LoVo (cell line): ENCODE data around the gene ARHGEF38.

ENCODE experiments used
- DNase-seq: peaks from one replicate; pipeline ENCODE4 v3.0.0-alpha.2; 2016; ENCODE audit warnings: low spot score

Gene ARHGEF38, protein sequence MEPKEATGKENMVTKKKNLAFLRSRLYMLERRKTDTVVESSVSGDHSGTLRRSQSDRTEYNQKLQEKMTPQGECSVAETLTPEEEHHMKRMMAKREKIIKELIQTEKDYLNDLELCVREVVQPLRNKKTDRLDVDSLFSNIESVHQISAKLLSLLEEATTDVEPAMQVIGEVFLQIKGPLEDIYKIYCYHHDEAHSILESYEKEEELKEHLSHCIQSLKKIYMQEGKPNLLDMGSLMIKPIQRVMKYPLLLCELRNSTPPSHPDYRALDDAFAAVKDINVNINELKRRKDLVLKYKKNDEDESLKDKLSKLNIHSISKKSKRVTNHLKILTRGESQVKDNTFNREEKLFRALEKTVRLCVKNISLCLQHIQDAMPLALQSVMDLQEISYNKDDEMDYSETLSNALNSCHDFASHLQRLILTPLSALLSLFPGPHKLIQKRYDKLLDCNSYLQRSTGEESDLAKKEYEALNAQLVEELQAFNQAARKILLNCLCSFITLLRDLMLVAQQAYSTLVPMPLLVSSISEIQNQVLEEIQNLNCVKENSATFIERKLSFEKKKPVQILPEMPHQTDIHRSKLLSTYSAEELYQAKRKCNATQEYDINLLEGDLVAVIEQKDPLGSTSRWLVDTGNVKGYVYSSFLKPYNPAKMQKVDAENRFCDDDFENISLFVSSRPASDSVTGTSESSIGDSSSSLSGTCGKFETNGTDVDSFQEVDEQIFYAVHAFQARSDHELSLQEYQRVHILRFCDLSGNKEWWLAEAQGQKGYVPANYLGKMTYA

DNA sequence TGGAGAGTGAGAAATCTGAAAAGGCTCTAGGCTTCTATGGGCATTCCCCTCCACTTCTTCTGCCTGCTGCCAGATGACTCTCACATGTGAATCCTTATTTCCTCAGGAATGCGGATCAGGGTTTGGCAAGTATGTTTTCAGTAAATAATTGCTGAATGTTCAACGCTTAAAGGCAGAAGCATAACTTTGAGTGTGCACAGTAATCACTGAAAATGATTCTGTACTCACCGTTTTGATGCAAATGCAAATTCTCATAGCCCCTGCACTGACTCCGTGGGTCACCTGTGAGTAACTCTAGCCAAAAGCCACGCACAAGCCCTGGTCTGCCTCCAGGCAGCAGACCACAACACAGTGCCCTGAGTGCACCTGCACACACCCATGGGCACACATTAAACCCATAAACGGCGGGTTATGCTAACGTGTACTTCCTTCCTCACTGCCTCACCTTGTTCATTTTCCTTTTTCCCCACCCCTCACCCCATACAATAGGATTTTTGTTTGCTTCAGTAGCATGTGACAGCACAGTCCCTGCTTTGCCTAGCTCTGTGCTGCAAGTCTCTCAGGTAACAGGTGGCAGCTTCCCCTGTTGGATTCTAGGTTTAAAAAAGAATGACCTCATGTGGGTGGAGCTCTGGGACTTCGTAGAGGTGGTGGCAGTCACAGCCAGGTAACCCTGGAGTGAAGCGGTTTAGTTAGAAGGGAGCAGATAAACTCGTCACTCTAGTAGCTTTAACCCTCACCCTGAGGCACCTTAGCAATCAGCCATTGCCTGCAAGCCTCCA is at the start of gene ARHGEF38:
TSS of gene ARHGEF38 (plus strand) at position 656 of the 782 bp plus-strand sequence. CDS start 146 bp downstream, outside the sequence.
- DNase-seq, result peak; percentile 82

DNA sequence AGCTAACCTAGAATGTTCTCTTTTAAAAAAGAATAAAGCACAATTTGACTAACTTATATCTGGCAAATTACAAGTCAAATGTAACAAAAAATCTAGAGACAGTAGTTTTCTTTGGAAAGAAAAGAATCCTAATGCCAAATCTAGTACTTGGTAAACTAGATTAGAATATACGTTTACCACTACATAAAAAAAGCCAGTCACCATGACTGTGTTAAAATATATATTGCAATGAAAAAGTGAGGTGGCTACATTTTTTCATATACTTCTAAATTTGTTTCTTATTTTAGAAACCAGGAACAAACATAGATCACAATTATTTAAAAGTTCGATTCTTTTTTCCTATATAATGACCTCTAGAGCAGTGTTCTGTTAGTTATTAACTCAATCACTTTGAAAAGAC is 48.9 kb upstream of the ARHGEF38 start:
- no peak for DNase-seq

DNA sequence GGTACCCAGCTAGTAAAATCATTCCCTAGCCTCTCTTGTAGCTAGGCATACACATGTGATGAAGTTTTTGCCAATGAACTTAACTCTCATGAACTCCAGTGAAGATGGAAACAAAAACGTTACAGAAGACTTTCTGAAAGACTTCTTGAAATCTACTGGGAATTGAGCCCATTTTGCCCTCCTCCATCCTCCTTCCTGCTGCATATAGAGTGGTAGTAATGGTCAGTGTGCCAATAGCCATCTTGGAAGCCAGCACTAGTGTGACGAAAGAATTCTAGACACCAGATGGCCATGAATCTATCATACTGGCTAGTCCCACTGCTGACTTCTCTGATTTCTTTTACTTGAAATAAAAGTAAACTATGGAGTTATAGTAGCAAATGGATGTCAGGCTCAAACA is 47.7 kb upstream of the ARHGEF38 start:
- DNase-seq, result no peak

DNA sequence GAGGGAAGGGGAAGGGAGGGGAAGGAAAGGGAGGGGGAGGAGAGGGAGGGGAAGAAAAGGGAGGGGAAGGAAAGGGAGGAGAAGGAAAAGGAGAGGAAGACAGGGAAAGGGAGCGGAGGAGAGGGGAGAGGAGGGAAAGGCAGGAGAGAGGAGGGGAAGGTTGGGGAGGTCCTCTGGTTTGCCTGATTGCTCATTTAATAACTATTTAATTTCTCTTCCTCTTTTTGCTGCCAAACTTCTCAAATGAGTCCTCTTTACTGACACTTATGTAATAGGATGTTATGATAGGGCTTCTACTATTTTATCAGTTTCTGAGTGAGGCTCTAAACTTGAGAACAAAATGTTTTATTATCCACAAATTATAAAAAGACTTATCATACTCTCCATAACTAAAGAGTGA is 43.1 kb upstream of the ARHGEF38 start:
- no peak for DNase-seq

DNA sequence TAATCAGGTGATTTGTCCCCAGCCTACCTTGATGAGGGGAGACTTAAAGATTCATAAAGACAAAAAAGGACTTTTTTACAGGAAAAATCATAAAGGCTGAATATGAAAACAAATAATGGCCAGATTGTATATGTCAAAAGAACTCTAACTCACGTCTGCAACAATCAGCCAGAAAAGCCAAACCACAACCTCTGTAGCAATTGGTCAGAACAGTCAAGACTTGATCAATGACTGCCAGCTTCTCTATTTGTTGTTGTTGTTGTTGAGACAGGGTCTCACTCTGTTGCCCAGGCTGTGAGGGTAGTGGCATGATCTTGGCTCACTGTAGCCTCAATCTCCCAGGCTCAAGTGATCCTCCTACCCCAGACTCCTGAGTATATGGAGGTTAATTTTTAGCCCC is 42.7 kb upstream of the ARHGEF38 start:
- no peak for DNase-seq

DNA sequence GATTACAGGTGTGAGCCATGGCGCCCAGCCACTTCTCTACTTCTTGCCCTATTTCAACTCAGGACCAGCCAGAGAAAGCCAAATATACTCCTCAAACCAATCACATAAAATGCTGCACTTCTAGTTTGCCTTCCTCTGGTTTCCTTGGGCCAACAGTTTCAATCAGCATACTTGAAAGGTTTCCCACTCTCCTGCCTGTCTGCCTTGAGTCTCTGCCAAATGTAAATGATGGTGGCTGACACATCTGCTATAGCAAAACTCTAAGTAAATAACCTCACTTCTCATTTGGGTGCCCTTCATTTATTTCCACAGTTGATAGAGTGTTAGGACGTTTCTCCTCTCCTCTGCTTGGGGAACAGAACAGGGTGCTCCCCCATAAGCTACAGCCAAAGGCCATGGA is 42.2 kb upstream of the ARHGEF38 start:
- DNase-seq, result no peak

DNA sequence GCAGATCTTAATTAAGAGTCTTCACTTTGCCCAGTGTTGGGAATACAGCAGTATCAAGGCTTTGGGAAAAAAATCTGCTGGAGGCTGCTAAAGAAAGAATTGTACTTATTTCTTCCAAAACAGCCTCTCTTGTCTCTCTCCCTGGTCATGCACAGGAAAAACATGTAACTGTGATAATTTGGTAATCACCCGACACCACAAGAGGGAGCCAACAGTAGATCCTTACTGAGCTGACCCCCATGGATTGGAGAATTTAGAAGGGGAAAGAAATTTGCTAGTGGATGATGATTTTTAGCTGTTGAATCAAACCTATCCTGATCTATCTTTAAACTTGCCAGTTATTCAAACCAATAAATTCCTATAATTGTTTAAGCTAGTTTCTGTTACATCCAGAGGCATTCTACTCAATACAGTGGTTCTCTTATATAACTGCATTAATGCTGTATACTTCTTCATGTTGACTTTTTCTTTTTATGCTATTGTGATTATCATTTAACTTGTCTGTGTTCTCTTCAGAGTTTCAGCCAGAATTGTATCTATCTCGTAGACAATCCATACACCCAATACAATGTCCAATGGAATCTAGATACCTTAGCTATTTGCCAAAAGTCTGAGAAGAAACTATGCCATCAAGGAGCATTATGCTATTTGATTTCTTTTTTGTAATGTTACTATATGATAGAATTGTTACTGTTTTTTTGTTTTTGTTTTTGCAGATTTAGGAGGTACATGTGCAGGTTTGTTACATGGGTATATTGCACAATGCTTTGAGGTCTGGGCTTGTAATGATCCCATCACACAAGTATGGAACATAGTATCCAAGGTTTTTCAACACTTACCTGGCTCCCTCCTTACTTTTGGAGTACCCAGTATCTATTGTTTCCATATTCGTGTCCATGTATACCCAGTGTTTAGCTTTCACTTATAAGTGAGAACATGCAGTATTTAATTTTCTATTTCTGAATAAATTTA is 31.3 kb upstream of the ARHGEF38 start:
- peak; percentile 52 for DNase-seq

DNA sequence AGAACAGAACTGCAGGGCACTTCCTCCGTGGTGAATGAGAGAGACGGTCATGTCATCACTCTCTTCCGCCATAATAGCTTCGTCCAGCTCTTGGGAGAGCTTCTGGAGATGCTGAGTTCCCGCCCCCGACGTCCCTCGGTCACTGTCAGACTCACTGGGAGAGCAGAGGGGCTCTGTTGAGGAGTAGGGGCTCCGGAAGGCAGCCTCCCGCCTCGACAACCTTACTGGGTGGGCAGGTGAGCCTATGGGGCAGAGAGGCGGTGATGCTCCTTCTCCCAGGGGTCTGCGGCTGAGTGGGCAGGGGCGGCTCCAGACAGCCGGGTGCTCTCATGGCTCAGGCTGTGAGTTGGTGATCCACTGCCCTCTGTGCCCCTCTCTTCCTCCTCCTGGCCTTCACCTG is 25.8 kb upstream of the ARHGEF38 start:
- no peak for DNase-seq

DNA sequence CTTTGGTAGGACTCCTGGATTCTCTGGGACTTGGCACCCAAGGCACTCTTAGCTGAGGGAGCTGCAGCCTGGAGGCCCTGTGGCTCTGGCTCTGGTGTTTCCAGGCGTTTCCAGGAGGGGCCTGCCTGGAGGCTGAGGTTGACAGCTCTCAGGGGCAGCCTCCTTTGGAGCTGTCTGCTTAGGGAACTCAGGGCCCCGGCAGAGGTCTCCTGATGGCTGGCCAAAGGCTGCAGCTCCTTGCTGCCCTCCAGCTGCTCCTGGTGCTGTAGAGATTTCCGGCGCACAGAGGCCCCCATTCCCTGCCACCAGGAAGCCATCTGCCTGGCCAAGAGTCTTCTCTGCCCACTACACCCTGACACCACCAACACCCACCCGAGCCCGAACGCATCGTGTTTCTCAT is 25.3 kb upstream of the ARHGEF38 start:
- DNase-seq, result no peak

DNA sequence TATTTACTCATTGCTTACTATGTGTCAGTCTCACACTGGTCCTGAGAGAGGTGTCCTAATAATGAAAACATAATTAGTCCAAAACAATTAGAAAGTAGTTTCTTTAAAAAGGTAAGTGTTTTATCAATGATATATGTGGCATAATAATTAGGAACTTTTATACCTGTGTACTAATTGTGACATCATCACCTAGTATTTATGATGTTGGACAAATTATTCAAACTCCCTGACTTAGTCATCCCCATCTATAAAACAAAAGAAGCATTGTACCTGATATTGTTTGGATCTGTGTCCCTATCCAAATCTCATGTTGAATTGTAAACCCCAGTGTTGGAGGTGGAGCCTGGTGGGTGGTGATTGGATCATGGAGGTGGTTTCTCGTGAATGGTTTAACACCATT is 15.8 kb upstream of the ARHGEF38 start:
- DNase-seq, result no peak

DNA sequence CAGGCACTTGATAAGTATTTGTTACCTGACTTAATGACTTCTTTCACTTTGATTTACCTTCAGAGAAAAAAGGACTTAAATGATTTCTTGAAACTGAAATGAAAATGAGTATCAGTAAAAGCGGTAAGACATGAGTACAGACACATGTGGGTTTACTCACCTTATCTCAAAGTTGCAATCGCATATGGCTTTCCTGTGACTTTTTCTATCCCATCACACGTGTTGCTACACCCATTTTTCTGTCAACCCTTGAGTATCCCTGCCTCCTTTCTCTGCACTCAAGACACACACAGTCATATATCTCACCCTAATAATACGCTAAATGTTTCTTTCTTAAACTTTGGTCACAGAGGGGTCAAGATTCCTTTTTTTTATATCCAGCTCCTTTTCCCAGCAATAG is 11.0 kb upstream of the ARHGEF38 start:
- DNase-seq, result no peak

DNA sequence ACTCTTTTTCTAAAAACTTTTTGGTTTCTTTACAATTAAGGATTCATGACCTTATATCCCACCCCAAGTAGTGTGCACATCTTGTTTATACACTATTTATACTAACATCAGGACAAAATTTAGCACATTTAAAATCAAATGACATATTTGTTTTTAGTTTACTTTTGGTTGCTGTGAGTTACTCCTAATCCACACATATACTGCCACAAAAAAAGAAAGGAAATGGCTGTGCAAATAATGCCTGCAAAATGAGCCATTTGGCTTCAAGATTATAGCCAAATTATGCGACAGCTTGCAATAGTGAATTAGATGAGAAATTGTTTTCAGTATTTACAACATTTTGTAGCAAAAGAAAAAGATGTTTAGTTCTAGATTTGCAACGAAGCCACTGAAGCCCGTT is 10.4 kb upstream of the ARHGEF38 start:
- DNase-seq, result no peak

DNA sequence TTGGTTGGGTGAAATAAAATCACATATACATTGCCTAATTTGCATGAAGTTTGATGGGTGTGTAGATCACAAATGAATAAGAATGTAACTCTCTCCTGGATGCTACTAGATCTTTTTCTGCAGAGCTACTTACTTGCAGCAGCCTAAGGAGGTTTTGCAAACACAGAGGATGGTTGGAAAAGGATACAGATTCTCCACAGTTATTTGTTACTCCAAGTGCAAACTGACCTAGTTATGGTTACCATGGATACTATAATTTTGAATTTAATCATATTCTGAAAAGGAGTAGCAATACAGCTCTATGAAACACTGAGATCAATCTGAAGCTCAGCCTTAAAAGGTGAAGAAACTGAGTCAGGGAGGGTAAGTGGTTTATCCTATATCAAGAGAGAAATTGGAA is 9.1 kb upstream of the ARHGEF38 start:
- DNase-seq, result no peak

DNA sequence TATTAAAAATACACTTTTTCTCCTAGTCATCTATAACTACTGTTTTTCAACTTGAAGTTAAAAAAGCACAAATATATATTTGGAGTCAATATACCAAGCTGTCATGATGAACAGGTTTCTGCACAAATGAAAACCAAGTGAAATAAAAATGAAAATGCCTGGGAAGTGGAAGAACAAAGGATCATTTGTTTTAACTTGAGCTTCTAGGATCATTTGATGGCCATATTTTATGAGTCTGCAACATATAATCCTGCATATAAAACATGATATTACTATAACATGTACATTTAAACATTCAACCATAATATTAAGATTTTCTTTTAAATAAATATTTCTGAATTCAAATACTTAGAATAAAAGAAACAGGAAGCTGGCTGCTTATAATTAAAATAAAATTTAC is 8.5 kb upstream of the ARHGEF38 start:
- DNase-seq, result no peak

DNA sequence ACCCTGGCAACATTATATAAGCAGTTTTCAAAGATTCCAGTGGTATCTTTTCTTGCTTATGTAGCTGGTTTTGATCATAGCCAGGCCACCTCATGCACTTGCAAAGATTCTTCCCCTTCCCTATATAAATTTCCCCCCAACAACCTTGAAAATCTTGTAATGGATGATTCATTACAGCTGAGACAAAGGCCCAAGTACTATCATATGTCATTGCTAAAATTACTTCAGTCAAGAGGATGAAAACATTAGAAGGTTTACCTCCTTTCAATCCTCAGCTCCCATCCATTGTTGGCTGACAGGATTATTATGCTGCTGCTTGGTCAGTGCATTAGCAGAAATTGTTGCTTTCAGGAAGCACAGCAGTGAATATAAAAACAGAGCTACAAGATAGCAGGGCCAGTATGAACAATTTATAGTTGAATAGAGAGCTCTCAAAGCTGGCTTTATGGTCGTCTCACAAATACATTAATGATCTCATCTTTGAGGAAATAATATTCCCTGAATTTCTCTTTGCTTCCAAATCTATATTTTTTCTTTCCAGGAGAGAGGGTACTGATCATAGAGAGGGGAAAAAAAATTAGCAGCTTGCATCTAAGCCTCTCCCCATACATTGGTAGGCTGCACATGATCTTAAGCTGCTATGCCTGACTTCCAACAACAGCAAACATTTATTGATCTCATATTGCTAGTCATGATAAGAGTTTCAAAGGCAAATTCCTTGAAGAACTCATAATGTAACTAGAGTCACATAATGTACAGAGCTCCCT is 7.7 kb upstream of the ARHGEF38 start:
- no peak for DNase-seq

DNA sequence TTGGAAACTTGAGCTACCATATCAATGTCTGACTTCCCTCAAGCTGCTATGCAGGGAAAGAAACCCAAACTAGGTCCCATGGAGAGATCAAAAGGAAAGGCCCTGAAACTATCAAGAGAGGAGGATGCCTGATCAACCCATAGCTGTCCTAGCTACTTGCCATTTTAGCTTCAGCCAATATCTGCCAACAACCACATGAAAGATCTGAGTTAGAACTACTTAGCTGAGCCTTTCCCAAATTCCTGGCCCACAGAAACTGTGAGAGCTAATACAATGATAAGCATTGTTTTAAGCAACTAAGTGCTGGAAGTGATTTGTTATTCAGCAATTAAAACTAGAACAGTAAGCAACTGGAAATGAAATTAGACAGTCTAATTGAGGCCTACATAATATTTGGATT is 6.3 kb upstream of the ARHGEF38 start:
- no peak for DNase-seq

DNA sequence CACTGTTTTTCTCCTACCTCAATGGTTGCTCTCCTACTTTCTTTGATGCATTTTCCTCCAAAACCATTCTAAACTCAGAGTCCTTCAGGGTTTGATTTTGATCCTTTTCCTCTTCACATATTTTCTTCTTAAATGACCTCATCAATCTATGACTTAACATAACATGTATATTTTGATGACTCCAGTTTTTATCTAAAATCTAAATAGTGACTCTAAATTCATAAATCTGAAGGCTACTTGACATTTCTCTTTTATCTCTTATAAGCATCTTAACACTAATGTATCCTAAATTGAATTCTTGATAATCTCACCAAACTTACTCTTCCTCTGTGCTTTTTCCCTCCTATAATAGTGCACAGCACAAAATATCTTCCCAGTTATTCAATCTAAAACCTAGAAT is 4.7 kb upstream of the ARHGEF38 start:
- DNase-seq, result no peak

DNA sequence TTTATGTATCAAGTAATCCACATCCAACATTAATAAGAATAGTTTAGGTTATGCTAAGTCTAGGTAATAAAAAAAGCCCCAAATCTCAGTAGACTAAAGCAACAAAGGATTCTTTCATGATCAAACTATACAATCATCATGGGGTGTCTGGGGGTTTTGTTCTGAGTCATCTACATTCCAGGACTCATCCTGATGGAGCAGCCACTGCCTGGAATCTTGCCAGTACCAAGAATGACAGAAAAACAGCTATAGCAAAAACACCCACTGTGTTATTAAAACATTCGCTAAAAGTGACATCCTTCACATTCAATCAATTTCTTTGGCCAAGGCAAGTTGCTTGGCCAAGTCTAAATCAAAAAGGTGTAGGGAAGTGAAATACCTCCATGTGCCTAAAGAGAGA is 3.9 kb upstream of the ARHGEF38 start:
- DNase-seq, result peak; percentile 31

DNA sequence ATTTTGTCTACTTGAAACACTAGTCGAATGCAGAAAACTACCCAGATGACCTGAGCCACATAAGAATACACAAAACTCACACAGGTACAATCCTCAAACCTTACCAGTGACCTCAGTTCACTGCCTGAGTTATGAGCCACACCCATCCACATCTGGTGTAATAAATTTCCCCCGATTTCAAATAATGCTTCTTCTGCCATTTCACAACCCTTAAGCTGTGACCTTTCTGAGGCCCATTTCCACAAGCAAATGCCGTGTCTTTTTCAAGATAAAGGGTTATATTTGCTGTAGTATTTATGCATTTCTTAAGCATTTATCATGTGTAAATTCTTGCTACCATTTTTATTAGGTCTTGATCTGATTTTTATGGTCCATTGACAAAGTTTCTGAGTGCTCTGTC is 1.8 kb upstream of the ARHGEF38 start:
- DNase-seq, result peak; percentile 65

DNA sequence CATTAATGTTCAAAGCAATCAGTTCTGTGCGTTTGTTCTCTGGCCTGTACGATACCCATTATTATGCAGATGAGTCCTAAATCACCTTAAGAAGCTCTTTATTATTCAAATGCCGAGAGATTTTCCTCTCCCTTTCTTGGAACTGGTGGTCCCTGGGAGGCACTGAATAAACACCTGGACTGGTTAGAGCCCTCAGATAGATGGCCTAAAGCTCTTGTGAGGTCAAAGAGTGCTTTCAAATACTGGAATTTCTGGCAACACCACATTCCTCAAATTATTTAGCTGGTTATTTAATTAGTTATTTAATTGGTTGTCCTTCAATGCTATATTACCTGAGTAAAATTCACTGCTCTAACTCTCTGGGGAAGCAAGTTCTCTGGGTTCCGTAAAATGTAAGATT is 3.0 kb downstream of the ARHGEF38 start:
- no peak for DNase-seq

DNA sequence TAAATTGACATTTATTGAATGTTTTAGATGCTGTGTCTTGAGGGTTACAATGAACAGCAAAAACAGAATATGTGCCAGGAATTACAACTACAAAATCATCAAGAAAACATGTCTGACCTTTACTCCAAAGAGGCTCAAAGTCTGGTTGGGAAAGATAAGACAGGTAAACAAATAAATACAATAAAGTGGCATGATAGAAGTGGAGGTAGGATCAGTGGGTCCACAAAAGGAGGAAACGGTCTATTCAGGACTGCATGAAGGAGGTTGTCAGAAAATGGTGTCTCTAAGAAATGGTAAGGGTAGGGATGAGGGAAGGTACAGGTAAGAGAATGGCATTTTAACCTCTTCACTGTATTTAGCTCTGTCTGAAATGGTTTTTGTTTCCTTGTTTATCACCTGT is 3.8 kb downstream of the ARHGEF38 start:
- no peak for DNase-seq
